ENCODE results near the gene KAT6B.

- TF ChIP-seq EZH2 (IDR thresholded peaks at IDR 0.05; ENCODE audit: insufficient read depth, poor library complexity, severe bottlenecking) (no peak), EZH2phosphoT487 (IDR thresholded peaks at IDR 0.05; ENCODE audit: insufficient read depth, low read depth) (no peak)
Measured at GRCh38 chr10:74813381-74814259, 12.8 kb upstream of the KAT6B start.
